Mesendoderm (in vitro differentiated cells): ENCODE measurements around the gene OR6K3.
"Not testable (repeated sequence)": the region's sequence is repeated elsewhere in the genome, so short reads cannot be mapped to it uniquely, and the experiment has no call there.

Experiments
- DNase-seq: peaks from one replicate; pipeline ENCODE4 v3.0.0; 2013
- H2AK5ac ChIP-seq: 2 replicates; pipeline ENCODE4 v1.6.1; 2013; ENCODE audit warnings: low read length, inconsistent platforms
- H2BK120ac ChIP-seq: 2 replicates; pipeline ENCODE4 v1.6.1; 2013; ENCODE audit warnings: low read depth, mild to moderate bottlenecking, low read length, moderate library complexity, mixed read lengths
- H2BK15ac ChIP-seq: replicated peaks from 2 replicates; pipeline ENCODE4 v1.6.1; 2013; ENCODE audit warnings: low read depth, mild to moderate bottlenecking, moderate library complexity
- H2BK5ac ChIP-seq: 2 replicates; pipeline ENCODE4 v1.6.1; 2013; ENCODE audit warnings: low read length, inconsistent platforms
- H3K18ac ChIP-seq: 2 replicates; pipeline ENCODE4 v1.6.1; 2013; ENCODE audit warnings: mild to moderate bottlenecking, low read length, mixed read lengths
- H3K23ac ChIP-seq: one replicate; pipeline ENCODE4 v1.6.1; 2013; ENCODE audit warnings: low read length
- H3K27ac ChIP-seq: 2 replicates; pipeline ENCODE4 v1.5.1; 2013; ENCODE audit warnings: low read depth, mild to moderate bottlenecking, inconsistent platforms, low read length, moderate library complexity
- H3K27me3 ChIP-seq: 2 replicates; pipeline ENCODE4 v1.6.1; 2013; ENCODE audit warnings: low read length, control low read depth, mild to moderate bottlenecking, inconsistent platforms; ENCODE audit not compliant: insufficient read depth, poor library complexity
- H3K36me3 ChIP-seq: 2 replicates; pipeline ENCODE4 v1.6.1; 2013; ENCODE audit warnings: low read length, inconsistent platforms; ENCODE audit not compliant: control insufficient read depth, insufficient read depth
- H3K4ac ChIP-seq: one replicate; pipeline ENCODE4 v1.6.1; 2013; ENCODE audit warnings: low read depth, mild to moderate bottlenecking, low read length, moderate library complexity
- H3K4me1 ChIP-seq: 2 replicates; pipeline ENCODE4 v1.6.1; 2013; ENCODE audit warnings: low read depth, low read length, inconsistent platforms; ENCODE audit not compliant: control insufficient read depth
- H3K4me2 ChIP-seq: 2 replicates; pipeline ENCODE4 v1.6.1; 2013; ENCODE audit warnings: low read length
- H3K4me3 ChIP-seq: 2 replicates; pipeline ENCODE4 v1.5.1; 2013; ENCODE audit warnings: mild to moderate bottlenecking, low read length
- H3K56ac ChIP-seq: one replicate; pipeline ENCODE4 v1.6.1; 2013; ENCODE audit warnings: low read length
- H3K79me1 ChIP-seq: 2 replicates; pipeline ENCODE4 v1.6.1; 2013; ENCODE audit warnings: low read length, inconsistent platforms
- H3K79me2 ChIP-seq: 2 replicates; pipeline ENCODE4 v1.6.1; 2013; ENCODE audit warnings: mild to moderate bottlenecking, low read length; ENCODE audit not compliant: control insufficient read depth, insufficient read depth
- H3K9ac ChIP-seq: 2 replicates; pipeline ENCODE4 v1.6.1; 2013; ENCODE audit warnings: low read length, inconsistent platforms
- H4K5ac ChIP-seq: one replicate; pipeline ENCODE4 v1.6.1; 2013; ENCODE audit warnings: low read length
- H4K8ac ChIP-seq: one replicate; pipeline ENCODE4 v1.6.1; 2013; ENCODE audit warnings: low read depth, mild to moderate bottlenecking, control low read depth, low read length, moderate library complexity
- WGBS: extraction: QIAGEN DNeasy Blood & Tissue Kit; methylation state at CpG from one replicate; pipeline ENCODE4 v1.1.7; 2013; ENCODE audit warnings: low lambda C conversion rate, missing lambda C conversion rate; ENCODE audit not compliant: insufficient coverage; ENCODE audit errors: extremely low coverage; 5-methylcytosine and 5-hydroxymethylcytosine counted together

The OR6K3 gene

GRCh38 chr1:158692356-158692755 is 28.2 kb downstream of the OR6K3 start:
- no peak overlapping the region for H2AK5ac ChIP-seq
- H3K27ac ChIP-seq, result no peak overlapping the region
- no peak overlapping the region for H3K23ac ChIP-seq
- H3K36me3 ChIP-seq, result no peaks in the 10 kb centered on the region
- DNase-seq, result no peak
- no peak overlapping the region for H4K8ac ChIP-seq
- no peak overlapping the region for H3K4ac ChIP-seq
- no peaks in the 10 kb centered on the region for H3K4me1 ChIP-seq
- H4K5ac ChIP-seq, result no peak overlapping the region
- H2BK15ac ChIP-seq, result no peak overlapping the region
- H3K79me2 ChIP-seq, result no peaks in the 10 kb centered on the region
- H3K27me3 ChIP-seq, result no peaks in the 10 kb centered on the region
- no peak overlapping the region for H3K18ac ChIP-seq
- no peak overlapping the region for H3K4me3 ChIP-seq
- H3K56ac ChIP-seq, result no peak overlapping the region
- no peak overlapping the region for H2BK120ac ChIP-seq
- H3K4me2 ChIP-seq, result no peak overlapping the region
- H2BK5ac ChIP-seq, result no peak overlapping the region
- no peak overlapping the region for H3K9ac ChIP-seq
- no peaks in the 10 kb centered on the region for H3K79me1 ChIP-seq

GRCh38 chr1:158691907-158692306 is 28.6 kb downstream of the OR6K3 start:
- Histone ChIP-seq H3K4ac (no peak overlapping the region), H3K4me2 (no peak overlapping the region), H3K4me3 (no peak overlapping the region), H4K5ac (no peak overlapping the region), H3K56ac (no peak overlapping the region), H3K27me3 (no peaks in the 10 kb centered on the region), H3K79me2 (no peaks in the 10 kb centered on the region), H2BK120ac (no peak overlapping the region), H3K79me1 (no peaks in the 10 kb centered on the region), H3K36me3 (no peaks in the 10 kb centered on the region), H2BK5ac (no peak overlapping the region), H4K8ac (no peak overlapping the region), H3K23ac (no peak overlapping the region), H3K27ac (no peak overlapping the region), H2BK15ac (no peak overlapping the region), H3K4me1 (no peaks in the 10 kb centered on the region), H3K18ac (no peak overlapping the region), H3K9ac (no peak overlapping the region), H2AK5ac (no peak overlapping the region)
- no peak for DNase-seq

- not testable (repeated sequence) for H3K4me2 ChIP-seq, H2AK5ac ChIP-seq, H3K27ac ChIP-seq, H2BK120ac ChIP-seq, H4K8ac ChIP-seq, H3K4ac ChIP-seq, H2BK5ac ChIP-seq, DNase-seq, H3K18ac ChIP-seq, H3K36me3 ChIP-seq, H3K23ac ChIP-seq, H3K27me3 ChIP-seq, H3K79me2 ChIP-seq, H3K79me1 ChIP-seq, H2BK15ac ChIP-seq, H3K4me1 ChIP-seq, H4K5ac ChIP-seq, H3K56ac ChIP-seq, H3K9ac ChIP-seq, H3K4me3 ChIP-seq
- WGBS, result no CpG with 5 or more reads among the region's 1 CpG
Measured at GRCh38 chr1:158691149-158691548, 29.4 kb downstream of the OR6K3 start.

GRCh38 chr1:158689875-158690274 is 30.6 kb downstream of the OR6K3 start:
- H4K8ac ChIP-seq, result no peak overlapping the region
- H4K5ac ChIP-seq, result no peak overlapping the region
- no peak overlapping the region for H3K4me3 ChIP-seq
- H2BK15ac ChIP-seq, result no peak overlapping the region
- H3K9ac ChIP-seq, result no peak overlapping the region
- H2BK120ac ChIP-seq, result no peak overlapping the region
- no peaks in the 10 kb centered on the region for H3K27me3 ChIP-seq
- no peaks in the 10 kb centered on the region for H3K36me3 ChIP-seq
- no peaks in the 10 kb centered on the region for H3K4me1 ChIP-seq
- no peaks in the 10 kb centered on the region for H3K79me2 ChIP-seq
- no peak overlapping the region for H3K27ac ChIP-seq
- H3K23ac ChIP-seq, result no peak overlapping the region
- H3K79me1 ChIP-seq, result no peaks in the 10 kb centered on the region
- H3K4ac ChIP-seq, result no peak overlapping the region
- no peak overlapping the region for H3K4me2 ChIP-seq
- no peak for DNase-seq
- H2BK5ac ChIP-seq, result no peak overlapping the region
- no peak overlapping the region for H3K18ac ChIP-seq
- no peak overlapping the region for H3K56ac ChIP-seq
- H2AK5ac ChIP-seq, result no peak overlapping the region

- Histone ChIP-seq H4K8ac (no peak overlapping the region), H3K18ac (no peak overlapping the region)
- no CpG with 5 or more reads among the region's 1 CpG for WGBS
Measured at GRCh38 chr1:158689110-158689509, 31.4 kb downstream of the OR6K3 start.

GRCh38 chr1:158688343-158688742 is 32.2 kb downstream of the OR6K3 start:
- H3K4me2 ChIP-seq, H3K9ac ChIP-seq, DNase-seq, H2AK5ac ChIP-seq, H3K4me1 ChIP-seq, H2BK5ac ChIP-seq, H3K79me2 ChIP-seq, H2BK15ac ChIP-seq, H3K23ac ChIP-seq, H3K79me1 ChIP-seq, H3K18ac ChIP-seq, H3K4me3 ChIP-seq, H3K27ac ChIP-seq, H2BK120ac ChIP-seq, H4K8ac ChIP-seq, H3K4ac ChIP-seq, H3K56ac ChIP-seq, H3K27me3 ChIP-seq, H3K36me3 ChIP-seq, H4K5ac ChIP-seq: not testable (repeated sequence)
- WGBS, result no CpG with 5 or more reads among the region's 1 CpG

More at GRCh38 chr1:158689110-158689509, 31.4 kb downstream of the OR6K3 start:
- H3K27me3 ChIP-seq, result no peaks in the 10 kb centered on the region
- no peak for DNase-seq
- no peak overlapping the region for H3K23ac ChIP-seq
- no peak overlapping the region for H3K9ac ChIP-seq
- H3K79me1 ChIP-seq, result no peaks in the 10 kb centered on the region
- no peaks in the 10 kb centered on the region for H3K4me1 ChIP-seq
- no peak overlapping the region for H3K27ac ChIP-seq
- no peak overlapping the region for H3K4me2 ChIP-seq
- H2BK15ac ChIP-seq, result no peak overlapping the region
- no peaks in the 10 kb centered on the region for H3K36me3 ChIP-seq
- no peak overlapping the region for H2AK5ac ChIP-seq
- no peak overlapping the region for H3K56ac ChIP-seq
- no peak overlapping the region for H3K4me3 ChIP-seq
- no peak overlapping the region for H2BK120ac ChIP-seq
- H3K79me2 ChIP-seq, result no peaks in the 10 kb centered on the region
- H4K5ac ChIP-seq, result no peak overlapping the region
- H2BK5ac ChIP-seq, result no peak overlapping the region
- H3K4ac ChIP-seq, result no peak overlapping the region
